HepG2 (cell line): ENCODE measurements around the gene RPRD2. TPM values are rescaled to one million over a fixed set of nuclear protein-coding genes. Genes with fewer than 3 reads are reported as not detected.

ENCODE experiments used
- ATAC-seq: fragments of 200-7000 bp; cut with Tn5 transposase; 3 replicates; pipeline ENCODE4 v1.9.1; 2020; ENCODE audit warnings: mild to moderate bottlenecking, moderate library complexity
- BruUV-seq: library from RNA; stranded (reverse); fragments of 400-500 nt; replicated peaks from 2 replicates; lab custom pipeline; 2021; lab: Mats Ljungman, UMichigan
- CTCF ChIA-PET: fragments of 300-600 bp; formaldehyde crosslinking; extraction: SDS; loops from one replicate; lab custom pipeline; 2021; ENCODE audit warnings: low total read pairs, inconsistent platforms, low intra/inter-chr PET ratio; lab: Yijun Ruan, JAX
- POLR2A ChIA-PET: fragments of 350-600 bp; sonication (Branson Sonifier 250); formaldehyde crosslinking; loops from one replicate; lab custom pipeline; 2020; ENCODE audit warnings: antibody characterized with exemption, inconsistent platforms; lab: Yijun Ruan, JAX
- DNase-seq: peaks from one replicate; pipeline ENCODE4 v3.0.0-alpha.2; 2015; ENCODE audit warnings: low spot score
- FAIRE-seq: peaks from 3 replicates; lab custom pipeline; 2011; peaks lifted over from hg19 to GRCh38; lab: Jason Lieb, UNC
- H2AFZ ChIP-seq: one replicate; pipeline ENCODE4 v1.6.1; 2011; ENCODE audit warnings: low read length, inconsistent platforms
- H3K27ac ChIP-seq: fragments of 300-600 bp; 3 replicates; pipeline ENCODE4 v1.8.0; 2011; ENCODE audit warnings: mixed run types, mild to moderate bottlenecking, mixed read lengths, low read length, inconsistent platforms; ENCODE audit not compliant: insufficient read depth; ENCODE audit errors: extremely low read length
- H3K27me3 ChIP-seq, 2 experiments: fragments of 200-600 bp in 1 of 2; 2 replicates in 1 of 2; 3 replicates in 1 of 2; pipeline versions ENCODE4 v1.6.0 to v1.8.0; 2011; ENCODE audit warnings: low read length in 2 of 2, mild to moderate bottlenecking in 2 of 2, moderate library complexity in 2 of 2, inconsistent platforms in 1 of 2; ENCODE audit not compliant: insufficient read depth in 2 of 2, control insufficient read depth in 1 of 2
- H3K36me3 ChIP-seq, 2 experiments: fragments of 200-600 bp in 1 of 2; replicated peaks in 1 of 2; 2 replicates in 1 of 2; 3 replicates in 1 of 2; pipeline versions ENCODE4 v1.5.1 to v1.8.0; 2011; ENCODE audit warnings: low read length in 2 of 2, inconsistent platforms in 1 of 2; ENCODE audit not compliant: insufficient read depth in 2 of 2, control insufficient read depth in 1 of 2
- H3K4me1 ChIP-seq: 2 replicates; pipeline ENCODE4 v1.5.1; 2012; ENCODE audit warnings: low read length, inconsistent platforms; ENCODE audit not compliant: insufficient read depth
- H3K4me2 ChIP-seq: 2 replicates; pipeline ENCODE4 v1.6.0; 2011; ENCODE audit warnings: low read depth, low read length, inconsistent platforms
- H3K4me3 ChIP-seq, 3 experiments: fragments of 200-600 bp in 1 of 3; sonication (generic), shearing (Covaris generic) in 1 of 3; replicated peaks in 1 of 3; 2 replicates each; pipeline ENCODE4 v1.5.1; 2011 to 2016; ENCODE audit warnings: low read length in 3 of 3, inconsistent platforms in 2 of 3, low read depth in 2 of 3, mild to moderate bottlenecking in 2 of 3, control low read depth in 1 of 3, mixed read lengths in 1 of 3; ENCODE audit not compliant: insufficient read depth in 1 of 3
- H3K79me2 ChIP-seq: one replicate; pipeline ENCODE4 v1.6.1; 2011; ENCODE audit warnings: low read length, inconsistent platforms; ENCODE audit not compliant: insufficient read depth
- H3K9ac ChIP-seq: 2 replicates; pipeline ENCODE4 v1.6.0; 2011; ENCODE audit warnings: mild to moderate bottlenecking, low read depth, low read length, inconsistent platforms; ENCODE audit not compliant: insufficient read depth
- H3K9me3 ChIP-seq: 2 replicates; pipeline ENCODE4 v1.5.1; 2012; ENCODE audit warnings: mild to moderate bottlenecking, low read length
- H4K20me1 ChIP-seq: 2 replicates; pipeline ENCODE4 v1.6.0; 2011; ENCODE audit warnings: inconsistent platforms, mild to moderate bottlenecking, low read length, moderate library complexity; ENCODE audit not compliant: insufficient read depth
- CREB1 ChIP-seq, 2 experiments: fragments of 450-650 bp in 1 of 2; IDR thresholded peaks; 2 replicates each; pipeline ENCODE4 v1.6.1; 2016 to 2017; ENCODE audit warnings: control low read depth in 1 of 2, mild to moderate bottlenecking in 1 of 2, missing compliant biosample characterization in 1 of 2, missing genetic modification characterization in 1 of 2
- SUZ12 ChIP-seq: fragments of 150-350 bp; IDR thresholded peaks from 2 replicates; pipeline ENCODE4 v1.6.1; 2014; ENCODE audit warnings: low read depth, low read length
- U2AF2 ChIP-seq: fragments of 200-400 bp; formaldehyde crosslinking; IDR thresholded peaks from 2 replicates; pipeline ENCODE4 v1.6.1; 2017; ENCODE audit warnings: low read depth, mild to moderate bottlenecking, low read length
- ZNF589 ChIP-seq: sonication (generic); formaldehyde crosslinking; conservative IDR thresholded peaks from 2 replicates; pipeline ENCODE4 v1.8.0; 2022; ENCODE audit warnings: mild to moderate bottlenecking, moderate library complexity, missing genetic modification reagents
- ZNF879 ChIP-seq: sonication (generic); formaldehyde crosslinking; IDR thresholded peaks from 2 replicates; pipeline ENCODE4 v1.8.1; 2023; ENCODE audit warnings: missing genetic modification reagents
- WGBS: methylation state at CpG from one replicate; pipeline ENCODE4 v1.1.6; 2017; ENCODE audit warnings: low lambda C conversion rate; 5-methylcytosine and 5-hydroxymethylcytosine counted together
- in situ Hi-C: cut with HindIII; loops from 2 replicates; pipeline ENCODE4 v1.10.0; 2017; ENCODE audit warnings: low pct_unique_long_range_greater_than_20kb; ENCODE audit not compliant: extremely low pct_ligation_motif_present
- intact Hi-C: fragments of 100-400 bp; cut with micrococcal nuclease; formaldehyde crosslinking; loops from one replicate; pipeline ENCODE4 v1.10.0; 2022; ENCODE audit not compliant: unreplicated experiment
- polyA plus RNA-seq, 8 experiments: library from polyadenylated mRNA; depleted of rRNA in 3 of 8; stranded (reverse) in 7 of 8; unstranded in 1 of 8; fragments of >200 nt; fragmentation: Illumina TruSeq in 4 of 8; extraction: Trizol in 4 of 8; gene quantifications; 2 replicates each; pipeline versions ENCODE4 v1.2.1 to v1.2.3, GENCODE V29; 2011 to 2016; ENCODE audit warnings: low read depth in 4 of 8, missing spikeins in 1 of 8, mixed read lengths in 1 of 8; ENCODE audit not compliant: insufficient read depth in 1 of 8
- total RNA-seq, 5 experiments: library from RNA; depleted of rRNA; stranded (reverse); fragments of >200 nt; fragmentation: Illumina TruSeq; extraction: Trizol; gene quantifications; 2 replicates each; pipeline ENCODE4 v1.2.3, GENCODE V29; 2016; ENCODE audit warnings: low read depth in 1 of 5
- TF ChIP-seq, protein P1 (sequence below): sonication (generic); formaldehyde crosslinking; IDR thresholded peaks from 2 replicates; pipeline ENCODE4; 2020; ENCODE audit warnings: missing genetic modification reagents, mild to moderate bottlenecking, borderline replicate concordance
- TF ChIP-seq, protein P2 (sequence below): sonication (generic); formaldehyde crosslinking; conservative IDR thresholded peaks from 2 replicates; pipeline ENCODE4 v1.4.0; 2020; ENCODE audit warnings: missing genetic modification reagents

Gene RPRD2
- total and polyA plus RNA-seq, 2 of the 13 experiments (the other 11 are each of a cell fraction or from before 2014, with no cell fraction given), result 8.0 to 8.9 TPM

DNA sequence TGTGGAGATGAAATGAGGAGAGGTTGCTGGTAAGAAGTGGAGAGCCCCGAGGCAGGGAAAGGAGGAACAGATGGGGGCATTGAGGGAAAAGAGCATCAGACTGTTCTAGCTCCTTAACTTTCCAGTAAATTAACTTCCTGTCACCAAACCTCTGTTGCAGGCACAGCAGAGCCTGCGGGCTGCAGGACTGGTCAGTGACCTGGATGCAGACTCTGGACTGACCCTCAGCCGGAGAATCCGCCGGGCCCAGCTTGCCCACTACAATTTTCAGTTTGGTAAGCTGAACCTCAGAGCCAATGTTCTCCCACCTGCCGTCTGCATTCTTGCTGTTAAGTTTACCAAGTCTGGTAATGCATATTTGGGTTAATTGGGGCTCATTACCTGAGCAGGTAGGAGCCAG is 141.5 kb downstream of the RPRD2 start (continued):
- TF ChIP-seq U2AF2, result no peak

DNA sequence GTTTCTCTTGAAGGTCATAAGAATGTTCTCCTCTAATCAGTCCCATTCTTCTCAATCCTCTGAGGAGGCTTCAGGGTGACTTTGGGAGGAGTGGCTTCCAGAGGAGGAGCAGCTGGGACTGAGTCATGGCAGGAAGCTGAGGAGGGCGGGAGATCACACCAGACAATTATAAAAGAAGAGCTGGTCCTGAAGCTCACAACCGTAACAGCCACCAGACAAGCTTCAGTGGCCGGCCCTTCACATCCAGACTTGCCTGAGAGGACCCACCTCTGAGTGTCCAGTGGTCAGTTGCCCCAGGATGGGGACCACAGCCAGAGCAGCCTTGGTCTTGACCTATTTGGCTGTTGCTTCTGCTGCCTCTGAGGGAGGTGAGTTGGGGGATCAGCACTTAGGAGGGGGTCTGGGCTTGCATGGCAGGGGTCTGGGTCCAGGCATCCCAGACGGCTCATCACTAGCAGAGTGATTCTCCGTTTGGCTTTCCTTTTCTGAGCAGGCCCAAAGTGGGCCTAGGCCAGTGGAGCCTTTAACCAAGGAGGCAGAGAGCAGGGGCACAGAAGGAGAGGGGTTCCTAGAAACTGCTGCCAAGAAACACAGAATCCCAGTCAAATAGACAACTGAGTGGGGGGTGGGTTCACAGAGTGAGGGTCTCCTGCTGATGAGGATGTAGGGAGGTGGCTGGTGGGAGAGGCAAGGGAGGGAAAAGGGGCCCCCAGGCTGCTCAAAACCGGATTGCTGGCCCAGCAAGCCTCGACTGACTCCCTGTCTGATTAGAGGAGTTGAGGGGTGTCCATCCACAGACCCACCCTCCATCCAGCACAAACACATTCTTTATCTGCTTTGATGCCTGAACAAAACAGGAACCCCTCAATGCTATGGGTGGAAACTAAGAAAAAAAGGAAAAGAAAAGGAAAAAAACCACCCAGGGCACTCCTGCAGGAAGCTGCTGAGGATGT is 144.2 kb downstream of the RPRD2 start, which contains the start of gene ECM1:
TSS of gene ECM1 (plus strand) at position 198 of the 953 bp plus-strand sequence. CDS start at position 299, 101 bp downstream.
- Histone ChIP-seq H3K27ac (no peak within 1 kb of the TSS), H3K79me2 (no peaks in the 10 kb centered on the region), H3K9me3 (no peaks in the 10 kb centered on the region), H4K20me1 (no peaks in the 10 kb centered on the region), H3K4me2 (no peak within 1 kb of the TSS), H3K4me1 (peaks cover 9% of the 10 kb centered on the region; the same call in 1 of the 2 replicates), H2AFZ (no peak within 1 kb of the TSS), H3K27me3 (no peaks in the 10 kb centered on the region), H3K9ac (no peak within 1 kb of the TSS)
- ChIA-PET POLR2A (interaction anchor here (0.7 to 0.8 kb wide), 2 partner anchors 21 to 24 kb away, joined by 3 to 4 read pairs; partner anchors contain the start of gene TARS2), CTCF (no interaction called here)
- FAIRE-seq (no peak), ATAC-seq (no peak; the same call in 2 of the 3 replicates), DNase-seq (no peak)
- BruUV-seq, result no TSS peak
- TF ChIP-seq CREB1 (IDR thresholded peaks at IDR 0.05), result no peak
- no peak for TF ChIP-seq CREB1 (CRISPR knock-in tag; IDR thresholded peaks at IDR 0.05)
- TF ChIP-seq ZNF589 (CRISPR knock-in tag), result no peak
- TF ChIP-seq, protein P1, sequence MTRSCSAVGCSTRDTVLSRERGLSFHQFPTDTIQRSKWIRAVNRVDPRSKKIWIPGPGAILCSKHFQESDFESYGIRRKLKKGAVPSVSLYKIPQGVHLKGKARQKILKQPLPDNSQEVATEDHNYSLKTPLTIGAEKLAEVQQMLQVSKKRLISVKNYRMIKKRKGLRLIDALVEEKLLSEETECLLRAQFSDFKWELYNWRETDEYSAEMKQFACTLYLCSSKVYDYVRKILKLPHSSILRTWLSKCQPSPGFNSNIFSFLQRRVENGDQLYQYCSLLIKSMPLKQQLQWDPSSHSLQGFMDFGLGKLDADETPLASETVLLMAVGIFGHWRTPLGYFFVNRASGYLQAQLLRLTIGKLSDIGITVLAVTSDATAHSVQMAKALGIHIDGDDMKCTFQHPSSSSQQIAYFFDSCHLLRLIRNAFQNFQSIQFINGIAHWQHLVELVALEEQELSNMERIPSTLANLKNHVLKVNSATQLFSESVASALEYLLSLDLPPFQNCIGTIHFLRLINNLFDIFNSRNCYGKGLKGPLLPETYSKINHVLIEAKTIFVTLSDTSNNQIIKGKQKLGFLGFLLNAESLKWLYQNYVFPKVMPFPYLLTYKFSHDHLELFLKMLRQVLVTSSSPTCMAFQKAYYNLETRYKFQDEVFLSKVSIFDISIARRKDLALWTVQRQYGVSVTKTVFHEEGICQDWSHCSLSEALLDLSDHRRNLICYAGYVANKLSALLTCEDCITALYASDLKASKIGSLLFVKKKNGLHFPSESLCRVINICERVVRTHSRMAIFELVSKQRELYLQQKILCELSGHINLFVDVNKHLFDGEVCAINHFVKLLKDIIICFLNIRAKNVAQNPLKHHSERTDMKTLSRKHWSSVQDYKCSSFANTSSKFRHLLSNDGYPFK (CRISPR knock-in tag), result no peak
- no peak for TF ChIP-seq ZNF879 (CRISPR knock-in tag)
- TF ChIP-seq SUZ12, result no peak
- TF ChIP-seq, protein P2, sequence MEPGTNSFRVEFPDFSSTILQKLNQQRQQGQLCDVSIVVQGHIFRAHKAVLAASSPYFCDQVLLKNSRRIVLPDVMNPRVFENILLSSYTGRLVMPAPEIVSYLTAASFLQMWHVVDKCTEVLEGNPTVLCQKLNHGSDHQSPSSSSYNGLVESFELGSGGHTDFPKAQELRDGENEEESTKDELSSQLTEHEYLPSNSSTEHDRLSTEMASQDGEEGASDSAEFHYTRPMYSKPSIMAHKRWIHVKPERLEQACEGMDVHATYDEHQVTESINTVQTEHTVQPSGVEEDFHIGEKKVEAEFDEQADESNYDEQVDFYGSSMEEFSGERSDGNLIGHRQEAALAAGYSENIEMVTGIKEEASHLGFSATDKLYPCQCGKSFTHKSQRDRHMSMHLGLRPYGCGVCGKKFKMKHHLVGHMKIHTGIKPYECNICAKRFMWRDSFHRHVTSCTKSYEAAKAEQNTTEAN (CRISPR knock-in tag), result no peak
- TF ChIP-seq, all 625 proteins: peak for 0
- 98% methylated on average over 7 of the region's 7 CpGs for WGBS
- Histone ChIP-seq H3K4me3 (no peak within 1 kb of the TSS), H3K36me3 (peaks cover 18 to 36% of the 10 kb centered on the region in 2 experiments; a peak in 4 of 5 replicates)
- in situ Hi-C loops (no loop called here), intact Hi-C loops (no loop called here)
